Activated naive CD4-positive, alpha-beta T cell treated with Interleukin-2 at 50 U/mL for 16 hours (primary cell): Measurements from ENCODE around the gene KCNQ2.

ENCODE experiments used
- DNase-seq: peaks from one replicate; pipeline ENCODE4 v3.0.0-alpha.2; 2020

The KCNQ2 gene

DNA sequence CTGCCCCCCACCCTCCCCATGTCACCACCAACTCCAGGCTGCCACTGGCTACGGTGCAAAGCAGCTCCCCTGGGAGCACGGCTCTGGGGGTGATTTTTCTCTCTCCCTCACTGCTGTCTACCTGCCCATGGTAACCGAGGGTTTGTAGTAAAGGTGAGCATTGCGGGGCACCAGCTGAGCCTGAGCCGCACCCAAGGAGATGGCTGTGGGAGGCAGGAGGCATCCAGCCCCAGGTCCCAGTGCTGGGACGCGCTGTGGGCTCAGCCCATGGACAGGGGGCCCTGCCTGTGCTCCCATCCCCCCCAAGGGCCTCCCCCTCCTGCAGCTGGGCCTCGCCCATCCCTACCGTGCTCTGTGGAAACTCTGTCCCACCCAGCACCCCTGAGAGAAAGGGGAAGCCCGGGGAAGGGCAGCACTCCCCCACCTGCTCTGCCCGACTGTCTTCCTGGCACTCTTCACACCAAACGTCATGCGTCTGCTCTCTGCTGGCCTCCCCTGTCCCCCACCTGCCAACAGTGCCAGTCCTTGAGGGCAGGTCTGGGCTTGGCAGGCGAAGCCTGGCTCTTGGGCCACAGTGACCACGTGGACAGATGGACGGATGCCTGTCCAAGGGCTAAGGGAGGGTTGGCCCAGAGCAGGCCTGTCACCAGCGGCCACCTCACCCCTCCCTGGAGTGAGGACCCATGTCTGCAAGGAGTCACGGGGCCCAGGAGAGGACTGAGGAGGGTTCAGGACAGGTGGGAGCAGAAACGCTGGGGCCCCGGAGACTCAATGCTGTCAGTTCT, 107.5 kb downstream of the KCNQ2 start:
- no peak for DNase-seq

DNA sequence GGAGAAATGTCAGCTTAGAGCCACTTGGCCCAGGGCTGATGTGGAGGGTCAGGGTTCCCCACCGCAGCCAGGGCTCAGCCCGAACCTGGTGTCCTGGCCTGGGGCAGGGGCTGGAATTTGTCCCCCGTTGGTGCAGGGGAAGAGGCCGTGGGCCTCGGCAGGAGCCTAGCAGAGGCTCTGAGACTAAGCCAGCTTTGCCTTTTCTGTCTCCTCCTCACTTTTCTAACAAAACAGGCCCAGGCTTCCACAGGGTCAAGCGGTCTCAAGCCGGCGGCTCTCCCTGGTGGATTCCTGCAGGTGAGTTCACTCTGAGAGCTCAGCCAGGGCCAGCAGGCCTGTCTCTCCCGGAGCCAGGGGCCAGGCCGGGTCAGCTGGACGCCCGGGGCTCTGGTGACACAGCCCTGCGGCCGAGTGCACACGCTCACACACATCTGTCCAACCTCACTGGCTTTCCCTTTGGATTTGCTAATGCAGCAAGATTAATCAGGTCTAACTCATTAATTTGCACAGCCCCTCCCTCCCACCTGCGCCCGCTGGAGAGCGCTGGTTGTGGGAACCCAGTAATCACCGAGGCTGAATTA, 108.4 kb downstream of the KCNQ2 start:
- DNase-seq, result no peak

DNA sequence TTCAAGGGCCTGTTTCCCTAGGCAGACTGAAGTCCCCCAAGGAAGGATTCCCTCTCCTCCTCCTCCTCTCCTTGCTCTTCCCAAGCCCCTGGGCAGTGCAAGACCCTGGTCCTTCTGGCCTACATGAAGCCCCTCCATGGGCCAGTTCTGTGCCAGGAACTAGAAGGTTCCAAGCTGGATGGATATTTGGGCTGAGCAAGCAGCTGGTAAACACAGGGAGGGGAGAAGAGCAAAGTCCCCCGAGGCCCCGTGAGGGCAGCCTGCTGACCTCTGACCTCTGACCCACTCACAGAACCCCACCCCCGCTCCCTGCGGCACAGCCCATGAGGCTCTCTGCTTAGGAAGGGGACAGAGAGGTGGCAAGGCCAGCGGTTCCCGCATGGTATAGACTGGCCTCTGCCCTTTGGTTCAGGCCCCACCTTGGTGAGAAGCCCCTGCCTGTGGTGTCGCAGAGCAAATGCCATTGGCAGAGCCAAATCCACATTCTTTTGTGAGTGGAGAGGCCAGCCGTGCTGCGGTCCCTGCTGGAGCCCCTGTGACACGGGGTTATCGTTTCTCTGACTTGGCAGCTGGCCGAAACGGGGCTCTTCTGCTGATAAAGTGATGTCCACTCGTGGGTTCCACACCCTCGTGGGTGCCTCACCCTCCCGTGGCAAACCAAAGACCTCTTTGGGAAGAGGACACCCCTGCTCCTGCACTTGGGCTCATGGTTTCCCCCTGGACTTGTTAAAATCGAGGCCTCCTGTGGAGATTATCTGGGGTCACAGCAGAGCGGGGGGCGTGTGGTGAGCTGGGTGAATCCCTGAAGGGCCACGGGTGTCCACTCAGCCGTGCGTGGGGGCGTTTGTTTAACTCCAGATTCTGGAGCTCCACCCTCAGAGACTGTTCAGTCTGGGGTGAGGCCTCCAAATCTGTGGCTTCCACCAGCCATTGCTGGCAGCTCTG, 109.2 kb downstream of the KCNQ2 start:
- no peak for DNase-seq

DNA sequence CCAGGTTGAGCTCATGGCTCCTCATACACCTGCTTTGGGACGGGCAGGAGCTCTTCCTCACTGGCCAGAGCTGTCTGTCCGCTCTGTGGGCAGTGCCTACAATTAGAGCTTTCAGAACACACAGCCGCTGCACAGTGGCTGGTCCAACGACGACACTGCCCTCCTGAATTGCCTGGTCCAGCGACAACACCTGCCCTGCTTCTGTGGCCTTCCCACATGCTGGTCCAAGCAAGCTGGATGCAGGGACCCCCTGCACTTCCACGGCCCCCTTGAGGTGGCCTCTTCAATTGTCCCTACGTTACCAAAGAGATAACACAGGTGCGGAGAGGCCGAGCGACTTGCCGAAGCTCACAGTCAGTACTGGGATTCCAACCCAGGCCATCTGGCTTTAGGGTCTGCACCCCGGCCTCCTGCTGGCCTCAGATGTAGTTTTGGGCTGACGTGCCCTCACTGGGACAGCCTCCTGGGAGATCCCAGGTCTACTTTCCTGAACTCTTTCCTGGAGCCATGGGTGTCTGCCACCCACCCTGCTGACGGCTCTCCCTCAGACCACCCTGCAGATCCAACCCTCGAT, 109.9 kb downstream of the KCNQ2 start:
- DNase-seq, result no peak

DNA sequence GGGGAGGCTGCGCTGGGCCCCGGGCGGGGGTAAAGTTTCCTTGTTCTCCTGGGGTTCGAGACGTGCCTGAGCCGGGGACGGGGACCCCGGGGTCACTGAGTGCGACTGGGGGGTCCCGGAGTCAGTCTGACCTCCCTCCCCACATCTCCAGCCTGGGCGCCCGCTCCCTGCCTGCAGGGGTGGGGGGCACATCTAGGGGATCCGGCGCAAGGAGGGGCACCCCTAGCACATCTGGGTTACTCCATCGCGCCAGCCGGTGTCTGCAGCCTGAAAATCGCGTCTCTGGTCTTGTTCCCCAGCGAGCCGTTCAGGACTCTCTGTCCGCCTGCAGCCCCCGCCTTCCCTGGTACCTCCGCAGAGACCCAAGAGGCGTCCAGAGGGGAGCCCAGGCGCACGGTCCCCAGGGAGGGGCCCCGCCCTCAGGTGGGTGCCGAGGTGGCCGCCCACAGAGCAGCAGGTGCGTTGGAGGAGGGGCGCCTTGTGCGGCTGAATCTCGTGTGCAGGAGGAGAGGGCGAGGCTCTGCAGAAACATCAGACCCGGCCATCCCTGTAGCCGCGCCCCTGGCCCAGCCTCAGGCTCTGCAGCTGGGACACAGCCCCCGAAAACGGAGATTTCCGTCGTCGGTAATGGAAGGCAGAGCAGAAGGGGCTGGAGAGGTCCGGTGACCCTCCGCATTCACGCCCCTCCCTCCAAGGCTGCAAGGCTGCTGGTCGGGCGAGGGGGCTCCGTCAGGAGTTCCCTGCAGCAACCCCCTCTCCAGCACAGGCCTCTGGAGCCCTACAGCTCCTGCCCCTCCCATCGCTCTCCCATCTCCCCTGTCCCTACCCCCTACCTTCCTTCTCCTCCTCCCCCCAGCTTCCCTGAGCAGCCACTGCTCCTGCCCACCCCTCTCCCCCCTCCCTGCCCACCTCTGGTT, 110.7 kb downstream of the KCNQ2 start:
- DNase-seq, result no peak

DNA sequence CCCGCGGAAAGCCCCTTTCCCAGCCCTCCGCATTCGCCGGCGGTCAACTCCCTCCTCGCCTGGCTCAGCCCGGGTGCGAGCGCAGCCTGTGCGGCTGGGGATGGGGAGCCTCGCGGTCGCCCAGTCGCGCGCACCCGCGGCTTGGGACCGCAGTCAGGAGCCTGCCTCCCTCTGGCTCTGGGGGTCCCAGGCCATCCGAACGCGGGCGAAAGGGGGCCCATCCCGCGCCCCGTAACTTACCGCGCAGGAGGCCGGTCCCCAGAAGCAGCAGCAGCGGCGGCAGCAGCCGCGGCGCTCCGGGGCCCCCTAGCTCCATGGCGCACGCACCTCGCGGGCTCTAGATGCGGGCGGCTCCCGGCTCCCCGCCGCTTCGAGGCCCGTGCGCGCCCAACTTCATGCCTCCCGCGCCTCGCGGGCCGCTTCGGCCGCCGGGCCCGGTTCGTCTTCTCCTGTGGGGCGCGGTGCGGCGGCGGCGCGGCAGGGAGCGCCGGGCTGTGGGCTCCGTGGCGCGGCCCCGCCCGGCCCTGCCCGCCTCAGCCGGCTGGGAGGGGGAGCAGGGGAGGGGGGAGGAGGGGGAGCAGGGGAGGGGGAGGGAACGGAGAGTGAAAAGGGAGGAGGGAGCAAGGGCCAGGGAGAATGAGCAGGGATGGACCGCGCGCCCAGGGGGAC, 111.5 kb downstream of the KCNQ2 start, which contains the start of gene CHRNA4:
Gene CHRNA4, minus strand, starts transcription at position 500 of the 669 bp plus-strand sequence. Its CDS starts 184 bp downstream, at position 316.
- no peak for DNase-seq

DNA sequence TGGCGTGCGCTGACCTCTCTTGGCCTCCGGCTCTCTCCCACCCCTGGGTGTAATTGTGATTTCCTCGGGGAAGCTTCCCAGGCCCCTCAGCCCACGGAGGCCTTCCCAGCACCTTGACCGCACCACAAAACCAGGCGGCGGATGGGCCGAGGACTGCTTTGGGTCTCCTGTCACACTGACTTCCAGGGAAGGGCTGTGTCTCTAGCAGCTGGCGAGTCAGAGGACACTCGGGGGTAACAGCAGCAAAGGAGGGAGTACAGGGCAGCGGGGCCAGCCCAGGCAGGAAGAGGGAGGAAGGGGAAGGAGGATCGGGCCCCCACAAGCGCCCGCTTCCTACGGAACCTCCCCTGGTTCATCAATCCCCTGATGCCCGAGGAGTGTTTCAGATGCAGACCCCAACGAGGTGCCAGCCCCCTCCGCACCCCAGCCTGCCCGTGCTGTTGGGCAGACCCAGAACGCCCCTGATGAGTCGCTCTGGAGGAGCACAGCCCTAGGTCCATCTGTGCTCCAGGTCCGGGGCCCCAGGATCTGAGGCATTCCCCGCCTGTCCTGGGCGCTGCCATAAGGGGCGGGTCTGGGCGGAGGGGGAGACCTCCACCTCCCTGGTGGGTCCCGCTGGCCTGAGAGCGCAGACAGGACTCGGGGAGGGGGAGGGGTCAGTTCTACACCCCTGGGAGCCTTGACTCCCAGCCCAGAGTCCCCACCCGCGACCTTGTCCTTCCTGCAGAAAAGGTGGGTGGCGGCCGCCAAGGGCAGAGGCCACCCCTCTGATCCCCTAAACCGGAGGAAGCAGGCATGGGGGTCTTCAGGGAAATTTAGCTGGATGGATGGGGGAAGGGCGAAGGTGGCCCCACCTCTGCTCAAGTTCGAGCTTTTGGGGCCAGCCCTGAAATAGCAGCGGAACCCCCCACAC, 112.3 kb downstream of the KCNQ2 start:
- DNase-seq, result no peak

DNA sequence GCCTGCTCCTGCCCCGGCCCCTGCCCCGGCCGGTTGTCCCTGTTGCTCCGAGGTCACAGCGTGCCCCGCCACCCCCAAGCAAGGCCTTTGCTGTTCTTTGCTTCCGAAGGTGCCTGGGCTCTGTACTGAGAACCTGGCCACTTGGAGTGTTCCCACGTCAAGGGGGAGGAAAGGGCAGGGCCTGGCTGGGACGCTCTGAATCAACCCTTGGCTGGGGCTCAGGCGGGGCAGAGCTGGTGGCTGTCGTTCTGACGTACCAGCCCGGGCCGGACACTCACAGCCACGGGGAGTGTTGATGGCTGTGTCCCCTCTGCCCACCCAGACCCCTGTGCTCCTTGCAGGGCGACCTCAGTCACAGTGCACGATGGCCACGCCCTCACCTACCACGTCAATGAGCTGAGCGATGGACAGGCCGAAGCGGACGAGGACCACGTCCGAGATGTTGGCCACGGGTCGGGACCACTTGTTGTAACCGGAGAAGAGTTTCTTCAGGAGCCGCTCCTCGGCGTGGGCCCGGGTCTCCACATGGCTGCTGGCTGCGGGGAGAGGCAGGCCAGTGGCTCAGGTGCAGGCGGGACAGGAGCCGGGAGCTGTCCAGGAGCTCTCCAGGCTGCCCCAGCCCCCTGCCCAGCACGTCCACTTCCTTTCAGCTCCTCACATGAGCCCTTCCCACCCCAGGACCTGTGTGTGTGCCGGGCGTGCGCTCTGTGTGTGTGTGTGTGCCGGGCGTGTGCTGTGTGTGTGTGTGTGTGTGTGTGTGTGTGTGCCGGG, 113.1 kb downstream of the KCNQ2 start:
- DNase-seq, result no peak

DNA sequence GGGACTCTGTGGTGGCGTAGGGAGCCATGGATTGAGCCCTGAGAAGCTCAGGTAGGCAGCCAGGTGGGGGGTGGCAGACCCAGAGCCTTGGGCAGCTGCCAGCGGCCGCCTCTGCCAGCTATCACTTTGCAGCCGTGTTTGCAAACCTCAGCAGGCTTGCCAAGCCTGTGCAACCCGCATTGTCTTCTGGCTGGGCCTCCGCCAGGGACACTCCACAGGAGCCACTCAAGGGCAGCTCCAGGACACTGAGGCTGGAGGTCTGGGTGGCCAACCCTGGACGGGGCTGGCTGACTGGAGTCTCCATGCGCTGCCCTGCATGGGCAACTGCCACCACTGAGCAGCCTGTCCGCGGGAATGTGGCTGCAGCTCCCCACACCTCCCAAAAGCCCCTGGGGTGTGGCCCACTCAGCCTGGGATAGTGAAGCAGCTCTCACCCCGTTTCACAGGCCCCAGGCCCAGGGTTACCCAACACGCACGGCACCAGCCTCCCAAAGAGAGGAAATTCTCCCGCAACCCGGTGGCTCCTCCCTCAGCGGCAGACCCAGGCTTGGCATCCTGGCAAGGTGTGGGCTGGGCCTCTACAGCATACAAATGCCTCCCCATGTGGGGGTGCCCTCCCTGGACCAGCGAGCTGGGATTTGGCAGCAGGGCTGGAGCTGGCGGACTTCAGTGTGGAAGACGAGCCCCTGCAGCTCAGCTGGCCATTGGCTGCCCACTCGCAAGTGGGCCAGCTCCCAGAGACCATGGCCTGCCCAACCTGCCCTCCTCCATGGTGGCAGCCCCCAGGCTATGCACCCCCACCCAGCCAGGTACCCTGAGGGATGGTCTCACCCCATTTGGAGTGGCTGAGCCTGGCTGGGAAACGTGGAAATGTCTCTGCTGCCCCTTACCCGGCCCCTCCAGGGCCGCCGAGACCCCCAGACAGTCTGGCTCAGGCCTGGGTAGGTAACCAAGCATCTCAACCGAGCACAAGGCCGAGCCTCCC, 114.2 kb downstream of the KCNQ2 start:
- DNase-seq, result no peak

DNA sequence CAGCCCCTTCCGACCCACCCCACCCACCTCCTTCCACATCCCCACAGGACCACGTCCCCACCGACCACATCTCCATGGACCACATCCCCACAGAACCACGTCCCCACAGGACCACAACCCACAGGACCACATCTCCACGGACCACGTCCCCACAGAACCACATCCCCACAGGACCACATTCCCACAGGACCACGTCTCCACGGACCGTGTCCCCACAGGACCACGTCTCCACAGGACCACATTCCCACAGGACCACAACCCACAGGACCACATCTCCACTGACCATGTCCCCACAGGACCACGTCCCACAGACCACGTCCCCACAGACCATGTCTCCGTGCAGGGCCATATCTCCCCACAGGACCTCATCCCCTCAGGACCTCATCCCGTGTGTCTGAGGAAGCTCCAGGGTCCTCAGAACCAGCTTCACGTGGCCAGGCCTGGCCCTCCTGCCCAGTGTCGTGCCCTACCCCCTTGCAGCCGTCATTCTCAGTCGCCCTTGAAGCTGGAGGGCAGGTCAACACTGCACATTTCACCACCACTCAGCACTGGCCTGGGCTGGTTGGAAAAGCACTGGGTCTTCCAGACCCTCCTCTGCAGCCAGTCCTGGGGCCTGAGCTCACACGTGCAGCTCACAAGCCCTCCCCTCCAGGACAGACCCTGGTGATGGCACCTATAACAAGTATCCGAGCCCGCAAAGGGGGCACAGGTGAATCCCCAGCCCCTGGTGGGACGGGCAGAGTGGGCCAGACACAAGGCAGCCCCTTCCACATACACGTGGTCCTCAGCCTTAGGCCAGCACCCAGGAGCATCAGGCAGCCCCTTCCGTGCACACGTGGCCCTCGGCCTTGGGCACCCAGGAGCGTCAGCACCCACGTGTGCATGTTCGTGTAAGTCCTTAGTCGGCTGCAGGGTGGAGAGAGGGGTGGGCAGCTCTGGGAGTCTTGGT, 115.2 kb downstream of the KCNQ2 start:
- no peak for DNase-seq

DNA sequence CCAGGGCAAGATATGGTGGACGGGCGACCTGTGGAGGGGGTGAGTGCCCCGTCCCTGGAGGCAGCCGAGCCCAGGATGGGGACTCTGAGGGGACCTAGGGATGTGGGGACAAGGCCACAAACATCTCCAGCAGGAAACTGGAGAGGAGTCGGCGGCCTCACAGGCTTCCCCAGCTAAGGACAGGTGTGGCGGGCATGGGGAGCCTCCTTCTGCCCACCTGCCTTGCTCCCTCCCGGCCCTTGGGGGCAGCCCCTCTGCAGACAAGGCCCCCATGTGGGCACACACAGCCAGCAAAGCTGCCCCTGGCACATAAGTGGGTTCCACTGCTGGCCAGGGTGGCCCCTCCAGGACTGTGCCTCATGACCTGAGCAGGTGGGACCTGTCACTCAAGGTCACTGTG, 115.9 kb downstream of the KCNQ2 start:
- no peak for DNase-seq

DNA sequence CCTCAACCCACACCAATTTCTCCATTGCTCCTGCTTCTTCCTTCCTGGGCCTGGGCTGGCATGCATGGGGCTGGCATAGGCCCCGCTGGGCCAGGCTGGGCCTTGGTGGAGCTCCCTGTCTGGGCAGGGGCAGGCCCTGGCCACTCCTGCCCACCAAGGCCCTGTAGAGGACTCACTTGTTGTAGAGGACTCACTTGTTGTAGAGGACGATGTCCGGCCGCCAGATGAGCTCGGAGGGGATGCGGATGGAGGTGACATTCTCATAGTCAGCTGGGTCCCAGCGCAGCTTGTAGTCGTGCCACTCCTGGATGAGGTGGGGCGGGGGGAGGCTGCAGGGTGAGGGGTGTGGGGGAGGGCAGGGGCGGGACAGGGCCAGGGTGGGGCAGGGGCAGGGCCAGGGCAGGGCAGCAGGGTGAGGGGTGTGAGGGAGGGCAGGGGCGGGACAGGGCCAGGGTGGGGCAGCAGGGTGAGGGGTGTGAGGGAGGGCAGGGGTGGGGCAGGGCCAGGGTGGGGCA, 116.6 kb downstream of the KCNQ2 start:
- DNase-seq, result no peak

DNA sequence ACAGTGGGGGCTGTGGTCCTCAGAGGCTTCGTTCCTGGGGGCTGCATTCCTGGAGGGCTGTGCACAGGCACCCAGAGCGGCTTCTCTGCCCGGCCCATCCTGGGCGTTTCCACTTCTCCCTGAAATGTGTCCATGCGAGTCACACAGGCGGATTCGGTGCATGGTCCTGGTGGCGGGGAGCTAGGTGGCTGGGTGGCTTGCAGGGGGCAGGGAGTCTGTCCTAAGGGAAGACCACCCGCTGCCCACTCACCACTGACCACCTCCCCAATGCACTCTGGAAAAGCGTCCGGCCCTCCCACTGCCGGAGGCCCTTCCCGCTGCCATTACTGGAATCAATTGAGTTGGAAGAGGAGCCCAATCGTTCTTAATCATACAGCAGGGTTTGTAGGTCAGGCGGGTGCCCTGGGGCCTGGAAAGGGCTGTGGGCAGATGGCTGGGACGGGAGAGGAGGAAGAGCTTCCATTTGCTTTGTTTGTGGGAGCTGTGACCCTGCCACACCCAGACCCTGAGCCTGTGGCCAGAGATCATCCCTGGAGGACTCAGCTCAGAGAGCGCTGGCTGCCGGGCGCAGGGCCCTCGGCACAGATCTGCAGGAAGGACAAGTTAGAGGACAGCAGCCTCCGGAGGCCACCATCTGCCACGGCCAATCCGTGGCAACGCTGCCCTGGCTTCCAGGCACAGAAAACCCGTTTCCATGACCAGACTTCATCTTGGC, 117.7 kb downstream of the KCNQ2 start:
- no peak for DNase-seq

DNA sequence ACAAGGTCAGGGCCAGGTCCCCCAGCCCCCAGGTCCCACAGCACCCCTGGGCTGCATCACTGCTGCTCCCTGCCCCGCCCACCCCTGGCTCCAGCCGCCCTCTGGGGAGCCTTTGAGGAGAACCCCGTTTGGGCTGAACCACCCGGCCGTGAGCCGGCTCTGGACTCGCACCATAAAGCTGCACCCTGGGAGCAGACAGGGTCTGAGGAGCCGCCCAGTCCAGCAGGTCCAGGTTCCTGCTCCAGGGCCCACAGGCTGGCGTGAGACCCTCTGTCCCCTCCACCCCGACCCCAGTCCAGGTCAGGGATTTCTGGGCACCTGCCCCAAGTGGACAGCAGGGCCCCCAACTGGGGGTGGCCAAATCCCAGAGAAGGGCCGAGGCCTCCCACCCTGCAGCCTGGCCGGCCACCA, 119.6 kb downstream of the KCNQ2 start:
- no peak for DNase-seq

DNA sequence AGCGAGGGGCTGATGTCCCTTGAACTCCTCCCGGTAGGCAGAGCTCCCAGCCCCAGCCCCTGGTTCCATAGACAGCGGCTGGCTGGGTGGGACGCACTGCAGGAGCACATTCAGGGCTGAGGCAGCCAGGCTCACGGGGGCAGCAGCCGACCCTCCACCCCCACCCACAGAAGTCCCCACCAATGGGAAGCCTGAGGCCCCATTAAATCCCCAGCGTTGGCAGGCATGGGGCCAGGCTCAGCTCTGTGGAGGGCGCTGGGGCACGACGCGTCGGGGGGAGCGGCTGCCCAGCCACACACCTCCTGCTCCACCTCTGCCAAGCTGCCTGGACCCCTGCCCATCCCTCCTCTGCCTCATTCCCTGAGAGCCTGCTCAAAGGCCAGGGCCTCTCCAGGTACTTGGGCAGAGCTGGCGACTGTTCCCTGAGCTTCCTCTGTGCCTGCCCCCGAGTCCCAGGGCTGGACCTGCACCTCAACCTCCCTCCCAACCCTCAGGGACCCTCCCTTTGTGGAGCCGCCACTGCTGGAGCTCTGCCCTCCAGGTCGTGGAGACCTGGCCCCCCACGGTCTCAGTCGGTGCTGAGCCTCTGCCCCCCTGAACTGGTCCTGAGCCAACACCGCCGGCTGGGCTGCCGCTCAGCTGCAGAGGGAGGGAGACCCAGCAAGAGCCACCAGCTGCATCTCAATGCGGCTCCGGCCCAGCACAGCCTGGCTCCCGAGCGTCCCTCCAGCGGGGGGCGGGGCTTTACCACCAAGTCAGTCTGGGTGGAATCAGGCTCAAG, 120.5 kb downstream of the KCNQ2 start:
- DNase-seq, result no peak
